ENCODE data around the gene STRN.
"Not testable (repeated sequence)": the region's sequence is repeated elsewhere in the genome, so short reads cannot be mapped to it uniquely, and the experiment has no call there.

STRN gene

GRCh38 chr2:36963106-36963505 is 3.2 kb downstream of the STRN start:
- DNase-seq (ENCODE audit: low read depth in 2 of 2) = no peak

GRCh38 chr2:36960773-36961172 is 5.6 kb downstream of the STRN start:
- DNase-seq (ENCODE audit: low read depth in 2 of 2) = no peak

- no peak for DNase-seq (ENCODE audit: low read depth in 2 of 2)
Observed at GRCh38 chr2:36960005-36960675, 6.2 kb downstream of the STRN start.

GRCh38 chr2:36954977-36955607 is 11.2 kb downstream of the STRN start:
- DNase-seq (ENCODE audit: low read depth in 2 of 2) = no peak

- no peak for DNase-seq (ENCODE audit: low read depth in 2 of 2)
Observed at GRCh38 chr2:36952748-36953197, 13.6 kb downstream of the STRN start.

GRCh38 chr2:36951574-36951973 is 14.8 kb downstream of the STRN start:
- DNase-seq (ENCODE audit: low read depth in 2 of 2) = no peak

GRCh38 chr2:36951027-36951518 is 15.3 kb downstream of the STRN start:
- DNase-seq (ENCODE audit: low read depth in 2 of 2) = no peak

GRCh38 chr2:36949845-36950244 is 16.5 kb downstream of the STRN start:
- no peak for DNase-seq (ENCODE audit: low read depth in 2 of 2)

GRCh38 chr2:36945240-36945639 is 21.1 kb downstream of the STRN start:
- not testable (repeated sequence) for DNase-seq (ENCODE audit: low read depth in 2 of 2)

- DNase-seq (ENCODE audit: low read depth in 2 of 2) = no peak
Observed at GRCh38 chr2:36941867-36942266, 24.5 kb downstream of the STRN start.

GRCh38 chr2:36936526-36936925 is 29.8 kb downstream of the STRN start:
- not testable (repeated sequence) for DNase-seq (ENCODE audit: low read depth in 2 of 2)

- not testable (repeated sequence) for DNase-seq (ENCODE audit: low read depth in 2 of 2)
Observed at GRCh38 chr2:36931688-36932087, 34.6 kb downstream of the STRN start.

- not testable (repeated sequence) for DNase-seq (ENCODE audit: low read depth in 2 of 2)
Observed at GRCh38 chr2:36930787-36931410, 35.4 kb downstream of the STRN start.

- not testable (repeated sequence) for DNase-seq (ENCODE audit: low read depth in 2 of 2)
Observed at GRCh38 chr2:36926175-36927132, 39.9 kb downstream of the STRN start.

- not testable (repeated sequence) for DNase-seq (ENCODE audit: low read depth in 2 of 2)
Observed at GRCh38 chr2:36922629-36923028, 43.7 kb downstream of the STRN start.

GRCh38 chr2:36921984-36922383 is 44.4 kb downstream of the STRN start:
- no peak for DNase-seq (ENCODE audit: low read depth in 2 of 2)

- DNase-seq (ENCODE audit: low read depth in 2 of 2) = no peak
Observed at GRCh38 chr2:36919041-36919837, 47.1 kb downstream of the STRN start.

- DNase-seq (ENCODE audit: low read depth in 2 of 2) = no peak
Observed at GRCh38 chr2:36918307-36918706, 48.0 kb downstream of the STRN start.

GRCh38 chr2:36915627-36916026 is 50.7 kb downstream of the STRN start:
- DNase-seq (ENCODE audit: low read depth in 2 of 2) = no peak

- DNase-seq (ENCODE audit: low read depth in 2 of 2) = no peak
Observed at GRCh38 chr2:36912695-36913094, 53.6 kb downstream of the STRN start.

- no peak for DNase-seq (ENCODE audit: low read depth in 2 of 2)
Observed at GRCh38 chr2:36911012-36911411, 55.3 kb downstream of the STRN start.

All from stimulated activated CD8-positive, alpha-beta memory T cell treated with anti-CD3 and anti-CD28 coated beads, Interleukin-7, amount 100 ng/mL, for 1 hour (primary cell).